ENCODE results near the gene NLRP13.

The NLRP13 gene

GRCh38 chr19:55902080-55902751 lies 29.9 kb downstream of the NLRP13 start:
- DNase-seq (ENCODE audit: low spot score): no peak

- DNase-seq (ENCODE audit: low spot score): no peak
These were observed 30.6 kb downstream of the NLRP13 start for GRCh38 chr19:55901369-55902079.

GRCh38 chr19:55898911-55899310 lies 33.2 kb downstream of the NLRP13 start:
- DNase-seq (ENCODE audit: low spot score): no peak

- DNase-seq (ENCODE audit: low spot score): no peak
These were observed 49.5 kb downstream of the NLRP13 start for GRCh38 chr19:55882626-55883025.

- no peak for DNase-seq (ENCODE audit: low spot score)
These were observed 54.9 kb downstream of the NLRP13 start for GRCh38 chr19:55877211-55877610.

- DNase-seq (ENCODE audit: low spot score): no peak
These were observed 61.4 kb downstream of the NLRP13 start for GRCh38 chr19:55870736-55871135.

GRCh38 chr19:55867101-55867500 lies 65.0 kb downstream of the NLRP13 start:
- DNase-seq (ENCODE audit: low spot score): no peak

- DNase-seq (ENCODE audit: low spot score): no peak
These were observed 65.6 kb downstream of the NLRP13 start for GRCh38 chr19:55866521-55866920.

- DNase-seq (ENCODE audit: low spot score): no peak
These were observed 73.2 kb downstream of the NLRP13 start for GRCh38 chr19:55858969-55859368.

GRCh38 chr19:55858401-55858800 lies 73.7 kb downstream of the NLRP13 start:
- no peak for DNase-seq (ENCODE audit: low spot score)

GRCh38 chr19:55857974-55858373 lies 74.2 kb downstream of the NLRP13 start:
- DNase-seq (ENCODE audit: low spot score): no peak

- peak; percentile 66 for DNase-seq (ENCODE audit: low spot score)
These were observed 75.0 kb downstream of the NLRP13 start for GRCh38 chr19:55857149-55857548.

GRCh38 chr19:55855160-55855559 lies 77.0 kb downstream of the NLRP13 start:
- DNase-seq (ENCODE audit: low spot score): peak; percentile 63
